NCI-H2029 treated with DMSO at 0.1 percent for 48 hours (cell line): ENCODE results near the gene JMJD6.
A peak's percentile ranks its signal among the peaks of the same experiment; 100 is the strongest.

Experiments used
- DNase-seq: peaks from one replicate; lab custom pipeline; 2025; lab: John Stamatoyannopoulos, UW

Gene JMJD6

GRCh38 chr17:76697702-76698465 is 28.5 kb downstream of the JMJD6 start:
- DNase-seq, result no peak

- no peak for DNase-seq
Observed at GRCh38 chr17:76696763-76697701, 29.4 kb downstream of the JMJD6 start.

- DNase-seq, result no peak
Observed at GRCh38 chr17:76695059-76695831, 31.2 kb downstream of the JMJD6 start.

GRCh38 chr17:76691379-76692191 is 34.8 kb downstream of the JMJD6 start:
- no peak for DNase-seq

GRCh38 chr17:76690596-76691280 is 35.7 kb downstream of the JMJD6 start:
- no peak for DNase-seq

GRCh38 chr17:76689859-76690258 is 36.5 kb downstream of the JMJD6 start:
- DNase-seq, result no peak

- DNase-seq, result no peak
Observed at GRCh38 chr17:76688165-76688622, 38.2 kb downstream of the JMJD6 start.

GRCh38 chr17:76687298-76688164 is 38.9 kb downstream of the JMJD6 start:
- no peak for DNase-seq

- no peak for DNase-seq
Observed at GRCh38 chr17:76686538-76687297, 39.7 kb downstream of the JMJD6 start.

GRCh38 chr17:76685846-76686245 is 40.6 kb downstream of the JMJD6 start:
- DNase-seq, result no peak

- DNase-seq, result no peak
Observed at GRCh38 chr17:76685366-76685765, 41.0 kb downstream of the JMJD6 start.

- DNase-seq, result no peak
Observed at GRCh38 chr17:76684756-76685155, 41.6 kb downstream of the JMJD6 start.

GRCh38 chr17:76683921-76684745 is 42.3 kb downstream of the JMJD6 start:
- DNase-seq, result no peak

GRCh38 chr17:76683011-76683755 is 43.2 kb downstream of the JMJD6 start:
- no peak for DNase-seq

- no peak for DNase-seq
Observed at GRCh38 chr17:76682296-76682695, 44.1 kb downstream of the JMJD6 start.

- peak; percentile 11 for DNase-seq
Observed at GRCh38 chr17:76681222-76682137, 44.9 kb downstream of the JMJD6 start.
